Activated naive CD4-positive, alpha-beta T cell treated with anti-CD3 and anti-CD28 coated beads, Interleukin-2, amount 50 U/mL, for 24 hours (primary cell): ENCODE results near the gene SLC7A4.
A peak's percentile ranks its signal among the peaks of the same experiment; 100 is the strongest.
"Not testable (repeated sequence)": the region's sequence is repeated elsewhere in the genome, so short reads cannot be mapped to it uniquely, and the experiment has no call there.

Source experiments
- H3K27ac Mint-ChIP-seq: one replicate; pipeline ENCODE4 v1.8.0; 2021; ENCODE audit warnings: mild to moderate bottlenecking, mixed read lengths
- H3K27me3 Mint-ChIP-seq: one replicate; pipeline ENCODE4 v1.8.0; 2021; ENCODE audit warnings: mixed read lengths
- H3K36me3 Mint-ChIP-seq: one replicate; pipeline ENCODE4 v1.8.0; 2021; ENCODE audit warnings: mixed read lengths
- H3K4me1 Mint-ChIP-seq: one replicate; pipeline ENCODE4 v1.8.0; 2021; ENCODE audit warnings: mixed read lengths
- H3K4me3 Mint-ChIP-seq: one replicate; pipeline ENCODE4 v1.8.0; 2021; ENCODE audit warnings: mild to moderate bottlenecking, mixed read lengths
- H3K9me3 Mint-ChIP-seq: one replicate; pipeline ENCODE4 v1.8.0; 2021; ENCODE audit warnings: mixed read lengths

SLC7A4 gene

GRCh38 chr22:21032037-21032867, at the start of gene SLC7A4:
TSS of gene SLC7A4 (minus strand) at chr22:21032561. CDS start at chr22:21031812, 749 bp downstream.
- no peak within 1 kb of the TSS for H3K27ac Mint-ChIP-seq
- no peaks in the 10 kb centered on the region for H3K4me1 Mint-ChIP-seq
- H3K27me3 Mint-ChIP-seq = peaks cover 17% of the 10 kb centered on the region

GRCh38 chr22:21080435-21081137, 48.2 kb upstream of the SLC7A4 start:
- Mint-ChIP-seq H3K9me3 (no peaks in the 10 kb centered on the region), H3K4me3 (no peak overlapping the region), H3K27ac (no peak overlapping the region), H3K36me3 (no peaks in the 10 kb centered on the region), H3K4me1 (no peaks in the 10 kb centered on the region), H3K27me3 (no peaks in the 10 kb centered on the region)

More at GRCh38 chr22:21032037-21032867, at the start of gene SLC7A4:
- no peaks in the 10 kb centered on the region for H3K36me3 Mint-ChIP-seq
- H3K9me3 Mint-ChIP-seq = no peaks in the 10 kb centered on the region
- H3K4me3 Mint-ChIP-seq = peak within 1 kb of the TSS; percentile 15

GRCh38 chr22:21079493-21079892, 47.1 kb upstream of the SLC7A4 start:
- Mint-ChIP-seq H3K4me1 (no peaks in the 10 kb centered on the region), H3K4me3 (no peak overlapping the region), H3K9me3 (no peaks in the 10 kb centered on the region), H3K36me3 (no peaks in the 10 kb centered on the region), H3K27ac (no peak overlapping the region), H3K27me3 (no peaks in the 10 kb centered on the region)

GRCh38 chr22:21078916-21079315, 46.6 kb upstream of the SLC7A4 start:
- Mint-ChIP-seq H3K4me1 (no peaks in the 10 kb centered on the region), H3K27ac (no peak overlapping the region), H3K36me3 (no peaks in the 10 kb centered on the region), H3K4me3 (no peak overlapping the region), H3K9me3 (no peaks in the 10 kb centered on the region), H3K27me3 (no peaks in the 10 kb centered on the region)

- Mint-ChIP-seq H3K4me1 (no peaks in the 10 kb centered on the region), H3K4me3 (no peak overlapping the region), H3K36me3 (no peaks in the 10 kb centered on the region), H3K9me3 (no peaks in the 10 kb centered on the region), H3K27me3 (no peaks in the 10 kb centered on the region), H3K27ac (no peak overlapping the region)
Observed at GRCh38 chr22:21077884-21078508, 45.6 kb upstream of the SLC7A4 start.

GRCh38 chr22:21076912-21077625, 44.7 kb upstream of the SLC7A4 start:
- Mint-ChIP-seq H3K36me3 (no peaks in the 10 kb centered on the region), H3K9me3 (no peaks in the 10 kb centered on the region), H3K4me3 (no peak overlapping the region), H3K27me3 (no peaks in the 10 kb centered on the region), H3K4me1 (no peaks in the 10 kb centered on the region), H3K27ac (no peak overlapping the region)

- Mint-ChIP-seq H3K36me3 (no peaks in the 10 kb centered on the region), H3K4me3 (no peak overlapping the region), H3K9me3 (no peaks in the 10 kb centered on the region), H3K27ac (no peak overlapping the region), H3K27me3 (no peaks in the 10 kb centered on the region), H3K4me1 (no peaks in the 10 kb centered on the region)
Observed at GRCh38 chr22:21075516-21076138, 43.3 kb upstream of the SLC7A4 start.

GRCh38 chr22:21074102-21074715, 41.8 kb upstream of the SLC7A4 start:
- no peaks in the 10 kb centered on the region for H3K4me1 Mint-ChIP-seq
- H3K4me3 Mint-ChIP-seq = no peak overlapping the region
- no peak overlapping the region for H3K27ac Mint-ChIP-seq
- no peaks in the 10 kb centered on the region for H3K36me3 Mint-ChIP-seq
- H3K27me3 Mint-ChIP-seq = no peaks in the 10 kb centered on the region
- H3K9me3 Mint-ChIP-seq = no peaks in the 10 kb centered on the region

- no peaks in the 10 kb centered on the region for H3K36me3 Mint-ChIP-seq
- H3K9me3 Mint-ChIP-seq = no peaks in the 10 kb centered on the region
- H3K4me1 Mint-ChIP-seq = no peaks in the 10 kb centered on the region
- no peaks in the 10 kb centered on the region for H3K27me3 Mint-ChIP-seq
- no peak overlapping the region for H3K27ac Mint-ChIP-seq
- H3K4me3 Mint-ChIP-seq = no peak overlapping the region
Observed at GRCh38 chr22:21073482-21073881, 41.1 kb upstream of the SLC7A4 start.

GRCh38 chr22:21073023-21073422, 40.7 kb upstream of the SLC7A4 start:
- H3K36me3 Mint-ChIP-seq = no peaks in the 10 kb centered on the region
- H3K4me1 Mint-ChIP-seq = no peaks in the 10 kb centered on the region
- no peak overlapping the region for H3K4me3 Mint-ChIP-seq
- H3K27me3 Mint-ChIP-seq = no peaks in the 10 kb centered on the region
- no peak overlapping the region for H3K27ac Mint-ChIP-seq
- no peaks in the 10 kb centered on the region for H3K9me3 Mint-ChIP-seq

GRCh38 chr22:21071796-21072195, 39.4 kb upstream of the SLC7A4 start:
- H3K27me3 Mint-ChIP-seq, H3K4me1 Mint-ChIP-seq, H3K27ac Mint-ChIP-seq, H3K4me3 Mint-ChIP-seq, H3K36me3 Mint-ChIP-seq, H3K9me3 Mint-ChIP-seq: not testable (repeated sequence)

- no peak overlapping the region for H3K27ac Mint-ChIP-seq
- H3K4me3 Mint-ChIP-seq = no peak overlapping the region
- no peaks in the 10 kb centered on the region for H3K36me3 Mint-ChIP-seq
- H3K27me3 Mint-ChIP-seq = no peaks in the 10 kb centered on the region
- H3K4me1 Mint-ChIP-seq = no peaks in the 10 kb centered on the region
- H3K9me3 Mint-ChIP-seq = no peaks in the 10 kb centered on the region
Observed at GRCh38 chr22:21070690-21071615, 38.6 kb upstream of the SLC7A4 start.

GRCh38 chr22:21069375-21069774, 37.0 kb upstream of the SLC7A4 start:
- H3K4me1 Mint-ChIP-seq = no peaks in the 10 kb centered on the region
- H3K9me3 Mint-ChIP-seq = no peaks in the 10 kb centered on the region
- H3K4me3 Mint-ChIP-seq = no peak overlapping the region
- no peak overlapping the region for H3K27ac Mint-ChIP-seq
- no peaks in the 10 kb centered on the region for H3K27me3 Mint-ChIP-seq
- H3K36me3 Mint-ChIP-seq = no peaks in the 10 kb centered on the region

GRCh38 chr22:21068681-21069276, 36.4 kb upstream of the SLC7A4 start:
- Mint-ChIP-seq H3K27ac (no peak overlapping the region), H3K9me3 (no peaks in the 10 kb centered on the region), H3K4me3 (no peak overlapping the region), H3K4me1 (no peaks in the 10 kb centered on the region), H3K36me3 (no peaks in the 10 kb centered on the region), H3K27me3 (no peaks in the 10 kb centered on the region)
